ENCODE measurements around the gene MAP2K2. TPM values are rescaled to one million over a fixed set of nuclear protein-coding genes. Genes with fewer than 3 reads are reported as not detected.
A peak's percentile ranks its signal among the peaks of the same experiment; 100 is the strongest.

Gene MAP2K2
- polyA plus RNA-seq, 12 donors = 74.0 to 196 (median 100) TPM

- DNase-seq = no peak
These were observed 40.0 kb downstream of the MAP2K2 start for GRCh38 chr19:4083677-4084546.

DNA sequence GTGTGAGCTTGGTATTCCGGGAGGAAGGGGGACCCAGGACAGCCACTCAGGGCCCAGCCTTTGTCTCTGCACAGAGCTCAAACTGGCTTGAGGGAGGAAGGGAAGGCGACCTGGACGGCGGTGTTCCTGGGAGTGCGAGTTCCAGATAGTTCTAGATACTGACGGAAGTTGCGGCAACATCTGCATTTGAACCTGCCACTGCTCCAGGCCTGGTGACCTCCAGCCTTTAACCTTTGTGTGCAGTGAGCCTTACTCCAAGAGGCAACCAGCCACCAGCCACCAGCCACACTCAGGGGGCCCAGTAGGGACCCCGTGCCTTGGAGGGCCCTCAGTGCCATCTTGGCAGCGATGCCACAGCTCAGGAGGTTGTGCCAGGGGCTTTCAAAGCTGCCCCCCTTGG lies 41.8 kb downstream of the MAP2K2 start:
- no peak for DNase-seq

DNA sequence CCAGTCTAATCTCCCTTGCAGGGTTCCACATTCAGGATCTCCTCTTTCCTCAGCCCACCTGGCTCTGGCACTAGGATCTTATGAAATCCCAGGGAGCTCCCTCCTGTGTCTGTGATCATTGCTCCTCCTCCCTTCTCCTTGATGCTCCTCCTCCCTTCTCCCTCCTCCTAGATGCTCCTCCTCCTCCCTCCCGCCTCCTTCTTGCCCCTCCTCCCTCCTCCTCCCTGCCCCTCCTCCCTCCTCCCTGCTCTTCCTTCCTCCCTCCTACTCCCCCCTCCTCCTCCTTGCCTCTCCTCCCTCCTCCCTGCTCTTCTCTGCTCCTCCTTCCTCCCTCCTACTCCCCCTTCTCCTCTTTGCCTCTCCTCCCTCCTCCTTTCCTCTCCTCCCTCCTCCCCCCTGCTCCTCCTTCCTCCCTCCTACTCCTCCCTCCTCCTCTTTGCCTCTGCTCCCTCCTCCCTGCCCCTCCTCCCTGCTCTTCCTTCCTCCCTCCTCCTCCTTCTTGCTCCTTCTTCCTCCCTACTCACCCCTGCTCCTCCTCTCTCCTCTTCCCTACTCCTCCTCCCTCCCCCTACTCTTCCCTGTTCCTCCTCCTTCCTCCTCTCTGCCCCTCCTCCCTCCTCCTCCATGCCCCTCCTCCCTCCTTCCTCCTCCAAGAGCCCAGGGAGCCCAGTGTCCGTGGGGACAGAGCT lies 42.3 kb downstream of the MAP2K2 start:
- DNase-seq = no peak

DNA sequence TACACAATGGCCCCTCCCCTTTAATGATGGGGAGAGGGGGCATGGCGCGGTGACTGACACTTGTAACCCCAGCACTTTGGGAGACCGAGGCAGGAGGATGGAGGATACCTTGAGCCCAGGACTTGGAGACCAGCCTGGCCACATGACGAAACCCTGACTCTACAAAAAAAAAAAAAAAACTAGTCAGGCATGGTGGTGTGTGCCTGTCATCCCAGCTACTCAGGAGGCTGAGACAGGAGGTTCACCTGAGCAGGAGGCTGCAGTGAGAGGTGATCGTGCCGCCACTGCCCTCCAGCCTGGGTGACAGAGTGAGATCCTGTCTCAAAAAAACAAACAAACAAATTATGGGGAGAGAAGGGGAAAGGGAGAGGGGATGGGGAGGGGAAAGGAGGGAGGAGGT lies 43.4 kb downstream of the MAP2K2 start:
- no peak for DNase-seq

DNA sequence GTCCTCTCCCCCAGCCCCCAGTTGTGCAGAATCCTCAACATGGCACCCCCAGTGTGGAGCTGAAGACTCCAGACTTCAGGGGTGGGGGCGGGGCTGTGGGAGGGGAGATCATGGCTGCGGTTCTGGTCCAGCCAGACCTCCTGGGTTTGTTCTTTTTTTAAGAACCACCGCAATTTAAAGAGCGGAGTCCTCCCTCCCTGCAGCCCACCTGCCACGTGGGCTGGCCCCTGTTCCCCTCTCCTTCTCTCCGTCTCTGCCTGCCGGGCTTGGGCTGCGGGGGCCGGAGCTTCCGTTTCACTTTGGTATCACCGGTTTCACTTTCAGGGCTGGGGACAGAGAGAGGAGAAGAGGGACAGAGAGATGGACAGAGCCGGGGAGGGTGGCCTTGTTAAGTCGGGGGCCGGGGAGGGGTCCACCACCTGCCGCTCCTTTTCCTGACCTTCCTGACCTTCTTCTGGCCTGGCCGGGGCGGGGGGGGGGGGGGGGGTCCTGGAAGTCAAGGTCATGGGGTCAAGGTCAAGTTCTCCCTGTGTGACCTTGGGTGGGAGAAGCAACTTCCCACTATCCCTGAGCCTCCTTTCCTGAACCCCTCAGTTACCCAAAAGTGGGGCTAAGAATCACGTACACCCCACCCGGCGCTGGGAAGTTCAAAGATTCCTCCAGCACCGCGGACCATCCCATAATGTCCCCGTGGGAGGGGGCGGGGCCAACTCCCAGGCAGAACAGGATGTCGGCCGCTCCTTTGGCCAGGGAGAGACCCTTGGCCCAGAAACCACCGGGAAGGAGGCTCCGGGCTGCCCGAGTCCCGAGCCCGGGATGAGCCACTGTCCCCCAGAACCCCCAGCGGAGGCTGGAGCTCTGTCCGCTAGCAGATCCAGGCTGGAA lies 45.9 kb downstream of the MAP2K2 start:
- peak; percentile 71 for DNase-seq

GRCh38 chr19:4077007-4077374 lies 46.9 kb downstream of the MAP2K2 start:
- no peak for DNase-seq

DNA sequence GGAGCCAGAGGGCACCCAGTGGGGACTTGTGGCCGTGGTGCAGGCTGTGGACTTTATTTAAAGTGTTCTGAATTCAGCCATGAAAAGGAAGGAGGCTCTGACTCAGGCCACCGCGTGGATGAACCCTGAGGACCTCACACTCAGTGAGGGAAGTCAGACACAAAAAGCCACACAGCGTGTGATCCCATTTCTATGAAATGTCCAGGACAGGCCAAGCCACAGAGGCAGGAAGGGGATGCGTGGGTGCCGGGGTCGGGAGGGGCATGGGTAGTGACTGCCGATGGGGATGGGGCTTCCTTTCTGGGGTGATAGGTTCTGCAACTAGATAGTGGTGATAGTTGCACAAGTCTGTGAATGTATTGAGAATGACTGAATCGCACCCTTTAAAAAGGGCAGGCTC lies 48.5 kb downstream of the MAP2K2 start:
- DNase-seq = no peak

DNA sequence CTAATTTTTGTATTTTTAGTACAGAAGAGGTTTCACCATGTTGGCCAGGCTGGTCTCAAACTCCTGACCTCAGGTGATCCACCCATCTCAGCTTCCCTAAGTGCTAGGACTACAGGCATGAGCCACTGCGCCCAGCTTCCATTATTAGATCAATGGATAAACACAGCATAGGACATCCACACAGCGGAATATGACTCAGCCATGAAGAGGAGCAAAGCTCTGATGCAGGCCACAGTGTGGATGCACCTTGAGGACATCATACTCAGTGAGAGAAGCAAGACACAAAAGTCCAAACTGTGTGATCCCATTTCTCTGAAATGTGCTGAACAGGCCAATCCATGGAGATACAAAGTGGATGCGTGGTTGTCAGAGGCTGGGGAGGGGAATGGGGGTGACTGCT lies 52.3 kb downstream of the MAP2K2 start:
- no peak for DNase-seq

DNA sequence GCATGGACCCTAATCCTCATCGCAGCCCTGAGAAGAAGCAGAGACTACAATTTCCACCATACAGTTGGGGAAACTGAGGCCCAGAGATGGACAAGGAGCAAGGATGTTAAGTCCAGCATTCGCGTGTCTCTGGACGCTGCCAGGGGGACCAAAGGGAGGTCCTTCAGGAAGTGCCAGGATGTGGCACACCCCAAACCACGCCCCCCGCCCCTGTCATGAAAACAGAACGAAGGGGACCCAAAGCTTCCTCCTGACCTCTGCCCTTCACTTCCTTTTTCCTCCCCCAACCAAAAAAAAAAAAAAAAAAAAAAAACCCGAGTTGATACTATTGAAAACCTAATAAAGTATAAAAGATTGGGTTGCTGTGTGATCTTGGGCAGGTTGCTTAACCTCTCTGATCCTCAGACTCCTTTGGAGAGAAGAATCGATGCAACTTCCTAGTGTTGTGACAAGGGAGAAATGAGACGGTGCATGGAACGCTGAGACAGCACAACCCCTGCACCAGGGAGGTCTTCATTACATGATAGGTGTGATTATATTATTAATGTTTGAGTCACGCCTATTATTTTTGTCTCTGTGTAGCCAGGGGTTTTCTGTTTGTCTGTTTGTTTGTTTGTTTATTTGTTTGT lies 54.5 kb downstream of the MAP2K2 start:
- DNase-seq = no peak

- DNase-seq = no peak
These were observed 55.6 kb downstream of the MAP2K2 start for GRCh38 chr19:4068047-4068966.

DNA sequence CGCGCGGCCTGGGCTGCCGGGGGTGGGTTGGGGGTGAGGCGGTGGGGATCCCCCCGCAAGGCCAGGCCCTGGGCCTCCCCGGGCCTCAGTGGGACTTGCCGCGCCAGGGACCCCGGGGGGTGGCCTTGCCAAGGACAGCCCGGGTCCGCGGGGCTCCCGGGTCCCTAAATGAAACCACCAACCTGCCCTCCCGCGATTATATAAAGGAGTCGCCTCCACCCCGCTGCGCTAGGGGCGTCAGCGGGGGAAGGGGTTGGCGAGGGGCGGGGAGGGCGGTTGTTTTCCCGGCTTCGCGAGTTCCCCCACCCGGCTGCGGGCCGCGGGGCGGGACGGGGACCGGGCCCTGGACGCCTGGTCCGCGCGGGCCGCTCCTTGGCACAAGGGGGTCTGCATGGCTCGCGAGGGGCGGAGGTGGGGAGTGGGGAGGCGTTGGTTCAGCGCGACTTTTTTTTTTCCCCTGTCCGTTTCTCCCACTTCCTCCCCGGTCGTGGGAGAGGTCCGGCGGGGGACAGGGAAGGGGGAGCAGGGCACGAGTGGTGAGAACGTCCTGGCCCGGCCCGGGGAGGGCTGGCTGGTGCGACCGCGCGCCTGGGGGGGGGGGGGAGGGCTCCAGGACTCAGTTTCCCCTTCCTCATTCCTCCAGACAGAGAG lies 56.4 kb downstream of the MAP2K2 start:
- DNase-seq = no peak

- peak; percentile 69 for DNase-seq
These were observed 57.1 kb downstream of the MAP2K2 start, which contains the start of gene ZBTB7A for GRCh38 chr19:4066682-4067395. Gene ZBTB7A, minus strand, starts transcription at chr19:4066899. Its CDS starts 11,667 bp downstream, at chr19:4055232.

GRCh38 chr19:4066176-4066606 lies 57.7 kb downstream of the MAP2K2 start:
- no peak for DNase-seq

GRCh38 chr19:4065430-4066175 lies 58.3 kb downstream of the MAP2K2 start:
- peak; percentile 94 for DNase-seq

- DNase-seq = no peak
These were observed 59.2 kb downstream of the MAP2K2 start for GRCh38 chr19:4064496-4065260.

DNA sequence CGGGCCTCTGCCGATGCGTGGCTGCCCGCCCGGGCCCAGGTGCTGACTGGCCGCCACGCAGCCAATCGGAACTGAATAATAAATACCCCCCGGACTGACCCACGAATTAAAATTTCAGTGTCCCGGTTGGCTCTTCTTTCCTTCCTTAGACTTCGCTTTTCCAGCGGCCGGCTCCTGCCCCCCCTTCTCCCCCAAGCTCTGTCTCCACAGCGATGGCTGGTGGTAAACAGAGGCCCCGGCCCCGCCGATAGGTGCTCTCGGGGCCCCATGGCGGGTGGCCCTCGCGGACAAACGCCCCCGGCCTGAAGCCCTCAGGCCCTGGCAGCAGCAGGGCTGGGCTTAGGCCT lies 59.8 kb downstream of the MAP2K2 start:
- DNase-seq = no peak

DNA sequence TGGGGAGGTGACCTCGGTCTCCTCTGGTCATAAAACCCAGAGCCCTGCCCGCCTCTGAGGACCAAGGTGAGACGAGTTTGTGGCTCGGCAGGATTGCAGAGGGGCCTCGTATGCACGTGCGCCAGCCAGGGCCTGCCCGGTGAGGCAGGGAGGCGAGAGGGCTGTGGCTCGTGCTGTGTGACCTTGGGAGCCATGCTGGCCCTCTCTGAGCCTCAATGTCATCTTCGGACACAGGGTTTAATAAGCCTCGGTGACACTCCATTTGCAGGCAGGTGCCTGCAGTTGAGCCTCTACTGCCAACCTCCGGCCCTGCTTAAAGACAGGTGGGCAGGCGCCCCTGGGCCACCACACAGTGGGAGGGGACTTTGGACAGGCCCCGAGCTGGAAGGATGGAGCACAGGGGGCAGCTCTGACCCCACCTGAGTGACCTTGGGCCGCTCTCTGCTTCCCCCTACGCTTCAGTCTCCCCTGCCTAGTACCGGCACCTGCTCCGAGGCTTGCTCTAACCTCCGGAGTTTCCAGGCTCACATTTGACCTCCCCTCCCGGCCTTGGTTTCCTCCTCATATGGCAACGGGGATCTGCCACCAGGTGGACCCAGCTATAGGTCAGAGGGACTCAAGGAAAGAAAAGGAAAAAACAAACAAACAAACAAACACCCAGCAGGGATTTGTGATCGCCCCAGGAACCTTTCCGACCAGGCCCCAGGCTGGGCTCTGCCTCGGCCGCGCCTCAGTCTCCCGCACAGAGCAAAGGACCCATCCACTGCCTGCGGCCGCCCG lies 60.4 kb downstream of the MAP2K2 start:
- DNase-seq = no peak
